Mesothelial cell of epicardium (in vitro differentiated cells): ENCODE results near the gene PTRH1. TPM values are rescaled to one million over a fixed set of nuclear protein-coding genes. Genes with fewer than 3 reads are reported as not detected.
A peak's percentile ranks its signal among the peaks of the same experiment; 100 is the strongest.

Source experiments
- DNase-seq, 2 experiments: peaks; one replicate each; pipeline ENCODE4 v3.0.0; 2021; ENCODE audit warnings: low spot score in 2 of 2; ENCODE audit not compliant: unreplicated experiment in 2 of 2
- H3K27ac Mint-ChIP-seq: 2 replicates; pipeline ENCODE4 v1.8.0; 2021; ENCODE audit warnings: mixed read lengths
- H3K27me3 Mint-ChIP-seq: 2 replicates; pipeline ENCODE4 v1.8.0; 2021; ENCODE audit warnings: low read depth, mixed read lengths
- H3K36me3 Mint-ChIP-seq: 2 replicates; pipeline ENCODE4 v1.8.0; 2021; ENCODE audit warnings: mixed read lengths
- H3K4me1 Mint-ChIP-seq: 2 replicates; pipeline ENCODE4 v1.8.0; 2021; ENCODE audit warnings: mixed read lengths
- H3K4me3 Mint-ChIP-seq: 2 replicates; pipeline ENCODE4 v1.8.0; 2021; ENCODE audit warnings: mild to moderate bottlenecking, moderate library complexity, mixed read lengths
- H3K9me3 Mint-ChIP-seq: 2 replicates; pipeline ENCODE4 v1.8.0; 2021; ENCODE audit warnings: mixed read lengths
- total RNA-seq: library from RNA; stranded (reverse); gene quantifications from 3 replicates; pipeline ENCODE4 v1.2.1, GENCODE V29; 2021
- TF ChIP-seq, protein P1 (sequence below): fragments of 200-600 bp; sonication (generic); IDR thresholded peaks from one replicate; pipeline ENCODE4 v1.5.0; 2021; ENCODE audit warnings: antibody characterized with exemption; ENCODE audit not compliant: unreplicated experiment

The PTRH1 gene
- total RNA-seq, 1 donor from 2014 or later, result 9.5 TPM

DNA sequence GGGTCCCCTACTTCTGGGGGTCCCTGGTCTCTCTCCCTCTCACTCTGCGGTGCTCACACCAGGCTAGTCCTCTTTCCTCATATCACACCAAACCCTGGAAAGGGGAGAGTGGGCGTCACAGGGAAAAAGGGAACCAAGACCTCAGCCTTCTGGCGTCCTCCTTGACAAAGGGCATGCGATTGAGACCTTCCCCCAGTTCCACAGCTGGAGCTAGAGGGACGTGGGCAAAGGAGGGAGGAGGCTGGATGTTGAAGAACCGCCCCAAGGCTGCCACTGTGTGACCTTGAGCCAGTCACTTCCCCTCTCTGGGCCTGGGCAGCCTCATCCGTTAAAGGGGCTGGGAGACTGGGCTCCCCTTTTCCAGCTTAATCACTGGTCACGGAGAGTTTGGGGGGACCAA is 38.2 kb upstream of the PTRH1 start:
- no peak overlapping the region for H3K4me3 Mint-ChIP-seq
- H3K9me3 Mint-ChIP-seq, result no peaks in the 10 kb centered on the region
- no peaks in the 10 kb centered on the region for H3K4me1 Mint-ChIP-seq
- no peak for DNase-seq
- no peak overlapping the region for H3K27ac Mint-ChIP-seq
- TF ChIP-seq, protein P1, sequence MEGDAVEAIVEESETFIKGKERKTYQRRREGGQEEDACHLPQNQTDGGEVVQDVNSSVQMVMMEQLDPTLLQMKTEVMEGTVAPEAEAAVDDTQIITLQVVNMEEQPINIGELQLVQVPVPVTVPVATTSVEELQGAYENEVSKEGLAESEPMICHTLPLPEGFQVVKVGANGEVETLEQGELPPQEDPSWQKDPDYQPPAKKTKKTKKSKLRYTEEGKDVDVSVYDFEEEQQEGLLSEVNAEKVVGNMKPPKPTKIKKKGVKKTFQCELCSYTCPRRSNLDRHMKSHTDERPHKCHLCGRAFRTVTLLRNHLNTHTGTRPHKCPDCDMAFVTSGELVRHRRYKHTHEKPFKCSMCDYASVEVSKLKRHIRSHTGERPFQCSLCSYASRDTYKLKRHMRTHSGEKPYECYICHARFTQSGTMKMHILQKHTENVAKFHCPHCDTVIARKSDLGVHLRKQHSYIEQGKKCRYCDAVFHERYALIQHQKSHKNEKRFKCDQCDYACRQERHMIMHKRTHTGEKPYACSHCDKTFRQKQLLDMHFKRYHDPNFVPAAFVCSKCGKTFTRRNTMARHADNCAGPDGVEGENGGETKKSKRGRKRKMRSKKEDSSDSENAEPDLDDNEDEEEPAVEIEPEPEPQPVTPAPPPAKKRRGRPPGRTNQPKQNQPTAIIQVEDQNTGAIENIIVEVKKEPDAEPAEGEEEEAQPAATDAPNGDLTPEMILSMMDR, result no peak
- no peaks in the 10 kb centered on the region for H3K36me3 Mint-ChIP-seq
- peaks cover 67% of the 10 kb centered on the region for H3K27me3 Mint-ChIP-seq

GRCh38 chr9:127753148-127753547 is 37.7 kb upstream of the PTRH1 start:
- H3K27ac Mint-ChIP-seq, result no peak overlapping the region
- no peaks in the 10 kb centered on the region for H3K9me3 Mint-ChIP-seq

GRCh38 chr9:127751269-127752054 is 36.0 kb upstream of the PTRH1 start:
- Mint-ChIP-seq H3K4me1 (no peaks in the 10 kb centered on the region), H3K36me3 (no peaks in the 10 kb centered on the region), H3K27me3 (peaks cover 67% of the 10 kb centered on the region), H3K27ac (no peak overlapping the region), H3K9me3 (no peaks in the 10 kb centered on the region), H3K4me3 (no peak overlapping the region)
- TF ChIP-seq, protein P1, result no peak
- peak in 1 of 2 experiments; percentile 70 for DNase-seq

More at GRCh38 chr9:127753148-127753547, 37.7 kb upstream of the PTRH1 start:
- Mint-ChIP-seq H3K4me1 (no peaks in the 10 kb centered on the region), H3K4me3 (no peak overlapping the region), H3K36me3 (no peaks in the 10 kb centered on the region), H3K27me3 (peaks cover 65% of the 10 kb centered on the region)
- TF ChIP-seq, protein P1, result no peak
- no peak for DNase-seq

DNA sequence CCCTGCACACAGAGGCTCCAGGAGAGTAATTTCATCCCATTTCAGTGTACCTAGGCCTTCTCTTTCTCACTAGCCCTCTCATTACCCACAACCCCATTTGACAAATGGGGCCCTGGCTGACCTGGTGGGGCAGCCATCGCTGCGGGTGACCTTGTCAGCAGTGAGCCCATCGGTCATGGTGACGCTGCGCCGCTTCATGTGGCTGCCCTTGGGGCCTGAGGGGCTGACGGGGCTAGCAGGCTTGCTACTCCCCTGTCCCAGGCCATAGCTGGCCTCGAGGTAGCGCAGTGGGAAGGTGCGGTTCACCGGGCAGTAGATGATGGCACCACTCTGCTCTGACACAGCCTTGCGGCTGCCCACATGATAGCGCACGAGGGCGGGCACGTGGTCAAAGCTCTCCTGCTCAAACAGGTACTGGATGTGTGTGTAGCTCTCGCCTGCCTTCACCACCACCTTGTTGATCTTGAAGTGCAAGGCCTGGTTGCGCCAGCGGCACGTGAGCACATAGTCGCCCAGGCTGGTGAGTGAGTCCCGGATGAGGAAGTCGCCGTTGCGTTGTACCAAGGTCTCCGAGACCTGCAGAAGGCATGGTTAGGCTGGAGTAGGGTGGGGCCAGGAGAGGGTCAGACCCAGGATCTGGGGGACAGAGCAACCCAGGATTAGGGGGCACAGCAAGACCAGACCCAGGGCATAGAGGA is 33.8 kb upstream of the PTRH1 start:
- peaks cover 51% of the 10 kb centered on the region for H3K27me3 Mint-ChIP-seq
- TF ChIP-seq, protein P1, result no peak

GRCh38 chr9:127746959-127747569 is 31.6 kb upstream of the PTRH1 start:
- no peak for DNase-seq
- H3K36me3 Mint-ChIP-seq, result no peaks in the 10 kb centered on the region
- TF ChIP-seq, protein P1, result no peak
- peaks cover 8% of the 10 kb centered on the region for H3K4me1 Mint-ChIP-seq
- H3K27me3 Mint-ChIP-seq, result peaks cover 33% of the 10 kb centered on the region
- no peaks in the 10 kb centered on the region for H3K9me3 Mint-ChIP-seq
- no peak overlapping the region for H3K27ac Mint-ChIP-seq
- H3K4me3 Mint-ChIP-seq, result no peak overlapping the region

More for the DNA sequence above, 33.8 kb upstream of the PTRH1 start:
- Mint-ChIP-seq H3K36me3 (no peaks in the 10 kb centered on the region), H3K9me3 (no peaks in the 10 kb centered on the region), H3K27ac (no peak overlapping the region), H3K4me1 (no peaks in the 10 kb centered on the region), H3K4me3 (no peak overlapping the region)
- no peak for DNase-seq
